ENCODE data around the gene TLCD3B.

DNA sequence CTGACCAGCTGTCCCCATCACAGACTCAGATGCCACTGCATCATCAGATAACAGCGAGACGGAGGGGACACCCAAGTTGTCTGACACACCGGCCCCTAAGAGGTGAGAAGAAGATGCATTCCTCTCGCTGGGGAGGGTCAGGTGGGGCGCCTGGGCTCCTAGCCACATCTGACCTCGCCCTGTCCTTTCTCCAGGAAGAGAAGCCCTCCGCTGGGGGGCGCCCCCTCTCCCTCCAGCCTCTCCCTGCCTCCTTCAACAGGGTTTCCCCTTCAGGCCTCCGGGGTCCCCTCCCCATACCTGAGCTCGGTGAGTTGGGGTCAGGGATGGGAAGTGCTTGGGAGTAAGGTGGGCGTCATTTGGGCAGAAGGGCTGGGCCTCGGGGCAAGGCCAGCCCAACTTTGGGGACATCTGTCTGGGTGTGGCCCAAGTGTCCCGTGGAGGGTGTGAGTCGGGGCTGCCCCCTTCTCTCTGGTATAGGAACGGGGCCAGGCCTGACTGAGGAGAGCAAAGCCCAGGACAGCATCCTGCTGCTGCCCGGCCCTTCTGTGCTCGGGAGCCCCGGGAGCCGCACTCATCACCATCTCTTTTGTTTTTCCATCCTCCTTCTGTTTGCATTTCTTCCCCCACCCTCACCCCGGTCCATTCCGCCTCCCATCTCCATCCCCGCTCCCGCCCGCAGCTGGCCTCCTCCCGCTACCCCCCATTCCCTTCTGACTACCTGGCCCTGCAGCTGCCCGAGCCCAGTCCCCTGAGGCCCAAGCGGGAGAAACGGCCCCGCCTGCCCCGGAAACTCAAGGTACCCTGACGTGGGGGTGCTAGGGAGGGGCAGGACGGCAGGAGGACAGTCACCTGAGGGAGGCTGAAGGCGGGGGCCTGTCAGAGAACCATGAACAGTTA, 30.1 kb downstream of the TLCD3B start:
- no peak for TF ChIP-seq YY1 (IDR thresholded peaks at IDR 0.05)
- no peak for TF ChIP-seq SP1 (IDR thresholded peaks at IDR 0.05)
- no peak for TF ChIP-seq TAF1 (conservative IDR thresholded peaks at IDR 0.05)
- TF ChIP-seq, protein P1, sequence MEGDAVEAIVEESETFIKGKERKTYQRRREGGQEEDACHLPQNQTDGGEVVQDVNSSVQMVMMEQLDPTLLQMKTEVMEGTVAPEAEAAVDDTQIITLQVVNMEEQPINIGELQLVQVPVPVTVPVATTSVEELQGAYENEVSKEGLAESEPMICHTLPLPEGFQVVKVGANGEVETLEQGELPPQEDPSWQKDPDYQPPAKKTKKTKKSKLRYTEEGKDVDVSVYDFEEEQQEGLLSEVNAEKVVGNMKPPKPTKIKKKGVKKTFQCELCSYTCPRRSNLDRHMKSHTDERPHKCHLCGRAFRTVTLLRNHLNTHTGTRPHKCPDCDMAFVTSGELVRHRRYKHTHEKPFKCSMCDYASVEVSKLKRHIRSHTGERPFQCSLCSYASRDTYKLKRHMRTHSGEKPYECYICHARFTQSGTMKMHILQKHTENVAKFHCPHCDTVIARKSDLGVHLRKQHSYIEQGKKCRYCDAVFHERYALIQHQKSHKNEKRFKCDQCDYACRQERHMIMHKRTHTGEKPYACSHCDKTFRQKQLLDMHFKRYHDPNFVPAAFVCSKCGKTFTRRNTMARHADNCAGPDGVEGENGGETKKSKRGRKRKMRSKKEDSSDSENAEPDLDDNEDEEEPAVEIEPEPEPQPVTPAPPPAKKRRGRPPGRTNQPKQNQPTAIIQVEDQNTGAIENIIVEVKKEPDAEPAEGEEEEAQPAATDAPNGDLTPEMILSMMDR (IDR thresholded peaks at IDR 0.05; ENCODE audit: low read depth, low read length, missing input control), result no peak
- no peak for TF ChIP-seq RAD21 (IDR thresholded peaks at IDR 0.05)
- TF ChIP-seq RXRA (IDR thresholded peaks at IDR 0.05), result no peak
- TF ChIP-seq, protein P2, sequence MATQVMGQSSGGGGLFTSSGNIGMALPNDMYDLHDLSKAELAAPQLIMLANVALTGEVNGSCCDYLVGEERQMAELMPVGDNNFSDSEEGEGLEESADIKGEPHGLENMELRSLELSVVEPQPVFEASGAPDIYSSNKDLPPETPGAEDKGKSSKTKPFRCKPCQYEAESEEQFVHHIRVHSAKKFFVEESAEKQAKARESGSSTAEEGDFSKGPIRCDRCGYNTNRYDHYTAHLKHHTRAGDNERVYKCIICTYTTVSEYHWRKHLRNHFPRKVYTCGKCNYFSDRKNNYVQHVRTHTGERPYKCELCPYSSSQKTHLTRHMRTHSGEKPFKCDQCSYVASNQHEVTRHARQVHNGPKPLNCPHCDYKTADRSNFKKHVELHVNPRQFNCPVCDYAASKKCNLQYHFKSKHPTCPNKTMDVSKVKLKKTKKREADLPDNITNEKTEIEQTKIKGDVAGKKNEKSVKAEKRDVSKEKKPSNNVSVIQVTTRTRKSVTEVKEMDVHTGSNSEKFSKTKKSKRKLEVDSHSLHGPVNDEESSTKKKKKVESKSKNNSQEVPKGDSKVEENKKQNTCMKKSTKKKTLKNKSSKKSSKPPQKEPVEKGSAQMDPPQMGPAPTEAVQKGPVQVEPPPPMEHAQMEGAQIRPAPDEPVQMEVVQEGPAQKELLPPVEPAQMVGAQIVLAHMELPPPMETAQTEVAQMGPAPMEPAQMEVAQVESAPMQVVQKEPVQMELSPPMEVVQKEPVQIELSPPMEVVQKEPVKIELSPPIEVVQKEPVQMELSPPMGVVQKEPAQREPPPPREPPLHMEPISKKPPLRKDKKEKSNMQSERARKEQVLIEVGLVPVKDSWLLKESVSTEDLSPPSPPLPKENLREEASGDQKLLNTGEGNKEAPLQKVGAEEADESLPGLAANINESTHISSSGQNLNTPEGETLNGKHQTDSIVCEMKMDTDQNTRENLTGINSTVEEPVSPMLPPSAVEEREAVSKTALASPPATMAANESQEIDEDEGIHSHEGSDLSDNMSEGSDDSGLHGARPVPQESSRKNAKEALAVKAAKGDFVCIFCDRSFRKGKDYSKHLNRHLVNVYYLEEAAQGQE (IDR thresholded peaks at IDR 0.05), result no peak
- TF ChIP-seq NR2F2 (IDR thresholded peaks at IDR 0.05), result no peak
- TF ChIP-seq EGR1 (IDR thresholded peaks at IDR 0.05; ENCODE audit: low read depth in 2 of 2), result no peak
- TF ChIP-seq GABPA (IDR thresholded peaks at IDR 0.05 in 1 of 2, conservative IDR thresholded peaks at IDR 0.05 in 1 of 2), result no peak
- no peak for TF ChIP-seq FOXA1 (IDR thresholded peaks at IDR 0.05)
